CD4-positive, alpha-beta T cell treated with Interleukin-15 for 1 hour (primary cell): ENCODE measurements around the gene PRKAA2.

Experiments used
- DNase-seq: peaks from one replicate; pipeline ENCODE4 v3.0.0-alpha.2; 2020

The PRKAA2 gene

DNA sequence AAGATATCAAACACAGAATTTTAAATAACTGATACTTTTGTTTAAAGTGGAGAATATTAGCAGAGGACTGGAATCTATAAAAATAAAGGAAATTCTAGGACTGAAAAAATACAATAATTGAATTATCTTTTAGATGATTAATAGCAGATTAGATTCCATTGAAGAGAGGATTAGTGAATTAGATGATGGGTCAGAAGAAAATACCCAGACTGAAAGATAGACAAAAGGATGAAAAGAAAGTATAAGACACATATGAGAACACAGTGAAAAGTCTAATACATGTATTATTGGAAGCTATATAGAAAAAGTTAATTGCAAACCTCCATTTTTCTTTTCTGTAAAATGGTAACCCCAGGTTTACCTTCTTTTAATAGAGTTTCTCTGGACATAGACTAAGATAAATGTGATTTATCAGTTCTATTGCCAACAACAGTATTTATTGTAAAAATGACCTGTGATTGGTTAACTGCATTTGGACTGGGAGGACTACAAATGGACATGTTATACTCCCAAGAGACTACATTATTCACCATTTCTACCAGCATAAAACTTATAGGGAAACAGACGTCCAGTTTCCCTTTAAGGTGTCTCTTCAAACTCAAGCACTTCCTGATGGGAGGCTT, 11.0 kb downstream of the PRKAA2 start:
- DNase-seq, result no peak

DNA sequence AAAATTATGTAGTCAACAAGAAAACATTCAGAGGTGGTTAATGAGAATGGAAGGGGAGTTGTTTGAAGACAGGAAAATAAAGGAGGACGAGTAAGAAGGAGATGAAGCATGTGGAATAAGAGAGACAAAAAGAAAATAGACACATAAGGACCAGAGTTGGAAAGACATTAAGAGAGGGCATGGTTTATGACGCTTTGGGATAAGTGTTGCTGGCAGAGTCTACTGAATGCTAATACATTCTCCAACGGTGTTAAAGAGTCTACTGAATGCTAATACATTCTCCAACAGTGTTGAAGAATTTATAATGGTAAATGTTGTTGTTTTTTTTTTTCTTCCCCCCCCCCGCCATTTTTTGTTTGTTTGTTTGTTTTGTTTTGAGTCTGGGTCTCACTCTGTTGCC, 13.1 kb downstream of the PRKAA2 start:
- no peak for DNase-seq

DNA sequence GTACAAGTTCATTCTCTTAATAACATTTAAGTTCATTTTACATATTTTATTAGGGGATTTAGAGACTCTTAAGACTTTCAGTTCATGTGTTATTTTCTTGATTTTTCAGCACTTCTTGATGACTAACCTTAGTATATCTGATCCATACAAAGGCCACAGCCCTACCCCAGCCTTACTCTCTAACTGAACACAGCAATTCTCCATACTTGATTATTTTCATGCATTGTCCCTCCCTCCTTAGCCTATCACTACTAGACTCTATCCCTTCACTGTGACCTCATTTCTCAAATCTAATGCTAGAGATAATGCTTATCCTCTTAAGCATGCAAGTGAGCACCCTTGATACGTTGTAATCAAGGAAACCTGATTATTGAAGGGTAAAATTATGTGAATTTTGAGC, 15.2 kb downstream of the PRKAA2 start:
- no peak for DNase-seq

DNA sequence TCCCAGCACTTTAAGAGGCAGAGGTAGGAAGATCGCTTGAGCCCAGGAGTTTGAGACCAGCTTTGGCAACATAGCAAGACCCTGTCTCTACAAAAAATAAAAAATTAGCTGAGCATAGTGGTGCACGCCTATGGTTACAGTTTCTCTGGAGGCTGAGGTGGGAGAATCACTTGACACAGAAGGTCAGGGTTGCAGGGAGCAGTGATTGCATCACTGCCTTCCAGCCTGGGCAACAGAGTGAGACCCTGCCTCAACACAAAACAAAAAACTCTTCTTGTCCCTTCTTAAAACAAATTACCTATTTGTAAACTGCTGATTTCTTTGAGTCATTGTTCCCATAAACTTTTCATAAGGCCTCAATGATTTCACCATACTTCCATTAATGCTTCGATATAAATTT, 18.7 kb downstream of the PRKAA2 start:
- DNase-seq, result no peak

DNA sequence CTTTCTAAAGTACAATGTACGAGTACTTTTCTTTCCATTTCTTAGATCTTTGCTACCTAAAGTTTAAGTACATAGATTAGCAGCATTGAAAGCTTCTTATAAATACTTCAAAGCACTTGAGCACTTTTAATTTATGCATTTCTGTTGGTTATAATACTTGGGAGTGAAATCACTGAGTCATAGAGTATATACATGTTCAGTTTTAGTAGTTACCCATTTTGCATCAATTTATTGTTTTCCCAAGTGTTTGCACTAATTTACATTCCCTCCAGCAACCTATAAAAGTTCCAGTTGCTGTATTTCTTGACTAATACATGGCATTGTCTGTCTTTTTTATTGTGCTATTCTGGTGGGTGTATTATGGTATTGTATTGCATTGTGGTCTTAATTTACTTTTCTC, 20.3 kb downstream of the PRKAA2 start:
- DNase-seq, result no peak

DNA sequence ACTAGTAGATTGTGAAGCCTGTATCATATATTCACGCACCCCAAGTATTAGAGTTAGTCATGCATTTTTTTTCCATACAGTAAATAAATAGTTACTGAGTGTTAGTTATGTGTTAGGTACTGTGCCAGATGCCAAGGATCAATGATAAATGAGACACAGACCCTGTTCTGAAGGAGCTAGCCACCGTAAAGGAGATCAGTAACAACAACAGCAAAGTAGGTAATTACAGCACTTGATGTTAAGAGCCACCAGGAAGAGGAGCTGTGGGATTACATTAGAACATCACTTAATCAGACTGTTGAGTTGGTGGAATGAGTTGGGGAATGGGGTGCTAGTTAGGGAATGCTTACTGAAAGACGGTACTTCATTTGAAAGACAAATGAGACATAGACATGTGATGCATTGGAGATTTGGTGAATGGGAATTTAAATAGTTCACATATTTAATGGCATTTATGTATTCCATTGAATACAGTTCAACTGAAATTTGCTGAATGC, 21.0 kb downstream of the PRKAA2 start:
- DNase-seq, result no peak

DNA sequence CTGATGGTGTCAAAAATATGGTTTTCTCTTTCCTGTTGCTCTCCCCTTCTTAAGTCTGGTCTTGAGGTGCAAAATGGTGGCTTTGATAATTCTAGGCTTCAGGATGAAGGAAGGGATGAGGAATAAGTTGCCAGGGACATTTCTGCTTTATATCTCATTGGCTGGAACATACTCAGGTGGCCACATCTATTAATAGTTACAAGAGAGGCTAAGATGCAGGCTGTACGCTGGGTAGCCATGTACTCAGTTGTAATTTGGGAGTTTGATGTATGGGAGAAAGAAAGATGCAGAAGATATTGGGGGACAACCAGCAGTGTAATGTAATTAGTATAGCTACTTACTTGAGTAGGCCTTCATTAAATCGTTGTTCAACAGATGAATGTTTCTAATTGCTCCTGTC, 25.2 kb downstream of the PRKAA2 start:
- DNase-seq, result no peak

DNA sequence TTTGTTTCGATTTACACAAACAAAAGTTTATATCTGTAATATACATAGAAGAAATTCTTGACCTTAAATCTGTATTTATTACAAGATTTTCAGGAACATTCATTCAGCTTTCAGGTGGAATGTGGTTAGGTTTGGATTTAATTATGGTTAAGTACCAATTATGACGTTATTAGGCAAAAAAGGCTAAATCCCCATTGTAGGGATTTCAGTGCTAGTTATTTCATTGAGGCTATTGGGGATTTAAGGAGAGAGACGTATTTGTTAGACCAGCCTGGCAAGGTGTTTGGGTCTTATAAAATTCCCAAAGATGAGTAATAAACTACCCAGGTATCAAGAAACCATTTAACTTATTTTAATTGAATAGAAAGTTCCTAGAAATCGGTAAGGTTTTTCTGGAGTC, 26.0 kb downstream of the PRKAA2 start:
- DNase-seq, result no peak

DNA sequence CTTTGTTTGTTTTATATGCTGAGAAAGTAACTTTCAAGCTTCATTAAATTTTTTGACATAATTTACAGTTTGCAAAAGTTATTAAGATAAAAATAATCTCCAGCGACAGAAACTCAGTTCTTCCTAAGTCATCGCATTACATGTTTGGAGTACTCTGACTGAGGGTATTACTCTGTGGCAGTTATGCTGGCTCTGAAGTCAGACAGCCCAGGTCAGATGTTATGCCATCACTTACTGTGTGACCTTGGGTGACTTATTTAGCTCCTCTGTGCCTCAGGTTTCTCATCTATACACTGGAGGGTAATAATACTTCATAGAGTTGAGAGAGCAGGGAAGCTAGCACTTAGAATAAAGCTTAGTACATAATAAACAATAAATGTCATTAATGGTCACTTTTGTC, 26.4 kb downstream of the PRKAA2 start:
- DNase-seq, result no peak

DNA sequence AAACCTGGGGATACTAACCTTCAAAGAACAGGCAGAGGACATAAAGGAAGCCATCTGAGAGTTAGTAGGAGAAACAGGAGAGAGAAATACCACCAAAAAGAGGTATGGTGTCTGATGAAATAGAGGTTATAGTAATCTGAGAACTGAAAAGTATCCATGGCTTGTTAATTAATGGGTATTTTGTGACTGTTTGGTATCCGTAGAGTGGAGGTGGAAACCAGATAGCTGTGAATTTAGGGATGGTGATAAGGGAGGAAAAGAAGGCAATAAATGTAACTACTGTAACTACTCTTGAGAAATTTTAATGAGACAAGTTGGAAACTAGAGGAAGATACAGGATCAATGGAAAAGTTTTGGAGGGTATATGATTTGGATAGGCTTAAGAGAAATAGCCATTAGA, 27.5 kb downstream of the PRKAA2 start:
- DNase-seq, result no peak

DNA sequence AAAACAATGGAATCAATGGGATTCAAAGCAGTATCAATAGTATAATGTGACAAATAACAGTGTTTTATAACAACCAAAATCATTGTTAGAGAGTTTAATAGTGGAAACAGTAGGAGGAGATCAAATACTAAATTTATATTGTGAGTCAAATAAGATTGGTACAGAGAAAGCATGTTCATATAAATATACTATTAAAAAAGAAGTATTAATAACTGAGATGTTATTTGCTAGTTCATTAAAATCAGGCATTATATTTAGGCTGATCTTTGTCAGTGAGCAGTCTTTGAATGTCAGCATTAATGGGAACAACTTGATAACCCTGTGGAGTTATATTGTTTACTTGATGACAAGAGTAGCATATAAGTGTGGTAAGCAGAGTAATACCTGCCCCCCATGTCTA, 30.6 kb downstream of the PRKAA2 start:
- DNase-seq, result no peak

DNA sequence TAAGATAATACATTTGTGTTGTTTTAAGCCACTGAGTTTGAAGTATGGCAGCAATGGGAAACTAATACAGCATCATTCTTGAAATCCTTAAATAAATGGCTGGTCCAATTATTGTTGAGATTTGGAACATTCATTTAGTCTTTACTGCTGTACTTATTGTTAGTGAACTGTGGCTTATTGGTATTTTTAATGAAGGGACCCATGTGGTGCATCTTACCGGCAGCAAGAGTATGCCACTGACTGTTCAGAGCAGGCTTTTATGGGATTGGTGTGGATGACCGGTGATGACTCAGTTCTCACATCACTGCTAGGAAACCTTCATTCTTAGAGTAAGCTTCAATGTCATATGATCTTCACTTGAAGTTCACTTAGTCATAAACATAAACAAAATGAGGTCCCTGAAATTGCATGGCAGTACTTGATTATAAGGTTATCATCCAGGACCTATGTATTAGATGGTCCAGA, 31.5 kb downstream of the PRKAA2 start:
- DNase-seq, result no peak

DNA sequence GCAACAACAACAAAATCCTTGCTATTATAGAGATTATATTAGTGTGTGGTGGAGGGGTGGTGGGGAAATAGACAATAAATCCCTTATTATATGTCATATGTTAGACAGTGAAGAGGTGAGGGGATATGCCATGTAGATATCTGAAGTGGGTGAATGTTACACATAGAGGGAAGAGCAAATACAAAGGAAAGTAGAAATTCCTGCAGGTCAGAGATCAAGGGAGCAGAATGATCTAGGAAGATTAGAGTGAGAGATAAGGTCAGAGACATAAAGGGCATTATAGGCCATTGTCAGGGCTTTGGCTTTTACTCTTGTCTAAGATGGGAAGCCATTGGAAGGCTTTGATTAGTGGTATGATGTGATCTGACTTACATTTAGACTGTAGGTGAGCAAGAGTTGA, 38.5 kb downstream of the PRKAA2 start:
- DNase-seq, result no peak

DNA sequence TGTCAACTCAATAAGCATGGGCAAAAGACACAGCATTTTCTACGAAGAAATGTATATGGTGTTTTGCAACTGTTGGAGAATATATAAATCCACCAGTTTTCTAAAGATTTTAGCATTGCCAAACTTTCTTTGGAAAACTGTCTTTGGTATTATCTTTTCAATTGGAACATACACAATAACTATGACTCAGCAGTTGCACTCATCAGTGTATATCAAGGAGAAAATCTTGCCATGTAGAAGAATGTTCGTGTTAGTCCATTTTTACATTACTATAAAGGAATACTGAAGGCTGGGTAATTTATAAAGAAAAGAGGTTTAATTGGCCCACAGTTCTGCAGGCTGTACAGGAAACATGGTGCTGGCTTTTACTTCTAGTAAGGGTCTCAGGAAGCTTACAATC, 41.1 kb downstream of the PRKAA2 start:
- no peak for DNase-seq

DNA sequence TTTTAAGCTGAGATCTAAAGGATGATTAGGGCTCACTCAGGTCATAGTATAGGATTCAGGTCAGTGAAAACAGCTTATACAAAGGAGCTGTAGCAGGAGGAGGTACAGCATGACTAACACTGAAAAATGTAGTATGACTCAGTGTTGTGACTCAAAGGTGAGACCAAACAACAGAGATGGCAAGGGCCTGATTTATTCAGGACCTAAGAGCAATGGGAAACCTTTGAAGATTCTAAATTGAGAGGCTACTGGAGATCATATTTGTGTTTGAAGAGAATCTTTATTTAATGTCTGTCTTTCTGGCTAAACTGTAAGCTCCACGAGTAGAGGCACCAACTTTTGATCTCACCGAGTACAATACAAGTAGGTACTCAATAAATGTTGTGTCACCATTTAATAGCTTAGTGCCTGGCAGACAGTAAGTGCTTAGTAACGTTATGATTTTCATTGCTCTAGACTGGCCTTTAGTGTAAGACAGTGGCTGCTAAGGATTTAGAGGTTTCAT, 43.5 kb downstream of the PRKAA2 start:
- DNase-seq, result no peak

DNA sequence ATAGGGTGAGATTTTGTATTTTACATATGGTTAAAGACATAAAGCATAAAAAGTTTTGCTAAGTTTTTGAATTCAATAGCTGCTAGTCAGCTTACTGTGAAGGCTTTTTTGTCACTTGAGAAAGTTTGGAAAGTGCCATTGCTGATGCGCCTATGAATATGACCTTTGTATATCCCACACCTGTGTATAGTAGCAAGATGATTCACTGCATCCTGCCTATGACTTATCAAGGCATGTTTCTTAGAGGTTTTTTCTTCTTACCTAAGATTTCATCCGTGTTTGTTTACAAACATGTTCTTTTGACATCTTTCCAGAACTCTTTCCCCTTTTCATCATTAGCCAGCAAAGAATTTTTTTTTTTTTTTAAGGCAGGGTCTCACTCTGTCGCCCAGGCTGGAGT, 51.5 kb downstream of the PRKAA2 start:
- DNase-seq, result no peak

DNA sequence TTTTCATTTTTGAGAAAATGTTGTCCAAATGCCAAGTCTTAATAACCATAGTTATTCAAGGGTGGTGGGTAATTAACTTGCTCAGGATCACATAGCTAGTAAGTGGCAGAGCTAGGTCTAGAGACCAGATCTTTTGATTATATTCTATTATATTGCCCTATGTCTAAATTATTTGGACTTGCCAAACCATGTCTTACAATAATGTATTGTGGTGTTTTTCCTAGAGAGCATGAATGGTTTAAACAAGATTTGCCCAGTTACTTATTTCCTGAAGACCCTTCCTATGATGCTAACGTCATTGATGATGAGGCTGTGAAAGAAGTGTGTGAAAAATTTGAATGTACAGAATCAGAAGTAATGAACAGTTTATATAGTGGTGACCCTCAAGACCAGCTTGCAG, 58.6 kb downstream of the PRKAA2 start:
- DNase-seq, result no peak

DNA sequence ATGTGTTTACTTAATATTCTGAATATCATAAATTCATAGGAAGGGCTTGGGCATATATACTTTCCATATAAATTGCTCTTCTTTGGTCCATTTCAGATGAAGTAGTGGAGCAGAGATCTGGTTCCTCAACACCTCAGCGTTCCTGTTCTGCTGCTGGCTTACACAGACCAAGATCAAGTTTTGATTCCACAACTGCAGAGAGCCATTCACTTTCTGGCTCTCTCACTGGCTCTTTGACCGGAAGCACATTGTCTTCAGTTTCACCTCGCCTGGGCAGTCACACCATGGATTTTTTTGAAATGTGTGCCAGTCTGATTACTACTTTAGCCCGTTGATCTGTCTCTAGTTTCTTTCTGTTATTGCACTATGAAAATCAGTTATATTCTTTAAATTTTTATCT, 62.3 kb downstream of the PRKAA2 start:
- DNase-seq, result no peak

DNA sequence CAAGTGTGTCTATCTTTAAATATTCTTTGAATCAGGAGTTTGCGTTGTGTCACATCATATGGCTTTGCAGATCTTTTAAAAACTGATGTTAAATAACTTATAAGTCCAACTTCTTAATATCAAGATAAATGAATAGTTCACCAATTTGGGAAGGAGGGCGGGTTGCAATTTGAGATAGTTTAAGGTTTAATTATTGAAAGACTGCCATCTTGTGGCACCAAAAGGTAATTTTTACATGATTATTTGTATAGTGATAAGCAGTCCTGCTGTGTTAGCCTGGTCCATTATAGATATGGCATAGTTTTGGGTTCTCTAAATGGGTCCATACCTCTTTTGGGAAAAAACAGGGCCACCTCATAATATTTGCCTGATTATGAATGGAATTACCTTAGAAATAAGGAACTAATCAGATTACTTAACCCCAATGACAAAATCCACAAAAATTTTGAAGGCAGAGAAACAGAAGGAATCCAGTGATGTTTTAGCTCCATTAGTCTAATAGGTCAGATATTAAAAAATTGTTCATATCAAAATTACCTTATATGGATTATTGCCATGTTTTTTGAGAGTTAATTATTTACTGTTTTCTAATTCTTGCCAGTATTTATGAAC, 64.3 kb downstream of the PRKAA2 start:
- no peak for DNase-seq

DNA sequence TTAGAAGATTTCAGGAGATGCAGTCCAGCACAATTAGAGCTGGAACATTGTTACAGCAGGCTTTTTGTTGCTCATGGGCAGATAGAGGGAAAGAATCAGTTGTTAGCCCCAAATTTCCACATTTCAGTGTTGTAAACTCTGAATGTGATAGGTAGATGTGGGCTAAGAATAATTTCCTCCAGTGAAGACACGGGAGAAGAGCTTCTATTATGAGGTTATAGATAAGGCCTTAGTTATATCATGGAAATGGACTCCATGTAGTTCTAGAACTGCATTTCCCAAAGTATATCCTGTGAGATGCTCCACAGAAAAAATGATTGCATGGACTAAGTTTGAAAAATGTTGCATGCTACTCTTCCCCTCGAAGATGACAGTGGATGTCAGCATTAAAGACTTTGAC, 64.9 kb downstream of the PRKAA2 start:
- no peak for DNase-seq

DNA sequence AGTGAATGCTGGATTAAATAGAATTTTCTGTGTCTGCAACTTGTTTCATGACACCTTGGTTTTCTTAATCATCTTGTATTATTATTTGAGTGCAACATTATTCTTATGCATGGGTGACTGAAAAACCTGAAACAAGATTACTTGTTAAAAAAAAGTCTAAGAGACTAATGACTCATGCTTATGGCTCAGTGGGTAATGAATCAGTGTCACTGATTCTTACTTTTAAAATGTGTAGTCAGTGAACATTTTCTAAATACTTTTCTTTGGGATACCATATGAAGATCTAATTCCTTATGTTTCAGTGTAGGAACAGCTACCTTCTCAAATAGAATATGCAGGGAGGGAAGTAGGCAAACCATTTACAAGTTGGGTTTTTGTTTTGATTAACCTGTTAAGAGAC, 65.5 kb downstream of the PRKAA2 start:
- DNase-seq, result no peak

DNA sequence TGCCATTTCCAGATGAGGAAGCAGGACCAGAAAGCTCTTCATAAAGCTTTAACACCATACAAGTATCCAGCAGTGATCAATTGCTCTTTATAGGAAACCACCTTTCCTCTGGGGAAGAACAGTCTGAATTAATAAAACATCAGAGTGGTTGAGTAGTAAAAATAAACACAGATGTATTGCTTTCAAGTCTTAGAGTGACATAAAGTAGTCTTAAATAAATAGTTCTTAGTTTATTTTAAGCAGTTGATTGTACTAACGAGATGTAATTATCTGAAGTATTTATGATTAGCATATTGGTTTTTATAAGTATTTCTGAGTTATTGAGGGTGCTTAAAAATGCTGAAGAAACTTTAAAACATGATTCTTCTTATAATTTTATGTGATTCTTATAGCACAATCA, 67.0 kb downstream of the PRKAA2 start:
- no peak for DNase-seq

DNA sequence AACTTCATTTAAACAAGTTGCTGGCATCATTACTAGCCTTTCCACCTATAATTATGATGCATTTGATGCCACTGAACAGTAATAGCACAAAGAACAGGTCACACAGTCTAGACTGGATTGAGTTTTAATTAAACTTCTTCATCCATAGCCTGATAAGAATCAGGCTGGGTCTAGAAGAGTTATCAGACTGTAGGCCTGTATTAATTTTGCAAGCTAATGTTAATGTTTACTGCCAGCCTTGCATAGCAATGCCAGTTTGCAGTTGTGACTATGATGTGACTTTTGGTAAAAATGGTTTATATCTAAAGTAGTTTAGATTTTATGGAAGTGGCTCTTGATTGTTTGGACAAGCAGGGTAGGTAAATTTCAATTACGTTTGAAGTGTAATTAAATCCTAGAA, 68.0 kb downstream of the PRKAA2 start:
- DNase-seq, result no peak

DNA sequence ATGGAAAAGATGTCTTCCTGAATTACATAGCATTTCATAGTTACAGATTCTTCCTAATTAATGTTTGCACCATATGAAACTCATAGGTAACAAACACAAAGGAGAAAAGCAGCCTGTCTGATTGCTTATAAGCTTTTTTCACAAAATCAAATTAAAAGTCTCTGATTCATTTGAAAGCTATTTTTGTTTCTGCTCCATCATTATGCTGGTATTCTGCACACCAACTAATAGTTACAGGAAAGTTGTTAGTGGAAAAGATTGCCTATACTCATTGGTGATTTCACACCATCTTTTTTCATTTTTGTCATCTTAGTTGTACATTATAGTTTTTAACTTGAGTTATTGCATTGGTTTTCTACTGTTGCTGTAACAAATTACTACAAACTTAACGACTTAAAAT, 70.0 kb downstream of the PRKAA2 start:
- DNase-seq, result no peak

DNA sequence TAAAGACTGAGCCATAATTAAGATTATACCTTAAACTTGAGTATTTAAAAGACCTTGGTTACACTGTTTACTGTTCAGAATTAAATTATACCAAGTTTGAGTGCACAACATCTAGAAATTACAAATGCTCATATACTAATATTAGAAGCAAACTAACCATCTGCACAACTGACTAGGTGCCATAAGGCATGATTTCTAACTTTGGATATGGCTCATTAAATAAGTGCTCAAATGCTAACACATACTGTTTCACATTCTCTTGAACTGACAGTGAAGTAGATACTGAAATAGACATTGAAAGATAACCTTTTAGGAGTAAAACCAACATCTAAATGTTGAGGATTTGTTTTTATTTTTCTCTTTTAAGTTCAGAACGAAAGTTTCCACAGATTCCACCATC, 74.1 kb downstream of the PRKAA2 start:
- DNase-seq, result no peak
